DND-41 (cell line): ENCODE results near the gene SOWAHC.

Experiments
- CTCF ChIP-seq: IDR thresholded peaks from 2 replicates; pipeline ENCODE4 v1.5.1; 2012; ENCODE audit warnings: borderline replicate concordance, low read length, moderate library complexity, mild to moderate bottlenecking; ENCODE audit not compliant: poor library complexity, severe bottlenecking; ENCODE audit errors: extremely low read depth
- EZH2 ChIP-seq: IDR thresholded peaks from 3 replicates; pipeline ENCODE4 v1.6.1; 2012; ENCODE audit warnings: borderline replicate concordance, low read depth, mild to moderate bottlenecking, moderate library complexity, low read length, inconsistent platforms; ENCODE audit not compliant: severe bottlenecking

GRCh38 chr2:109632158-109632789 lies 18.1 kb downstream of the SOWAHC start:
- TF ChIP-seq CTCF (no peak), EZH2 (no peak)
